Glomerular endothelial cell (primary cell): ENCODE data around the gene KNDC1. TPM values are rescaled to one million over a fixed set of nuclear protein-coding genes. Genes with fewer than 3 reads are reported as not detected.
"Not testable (repeated sequence)": the region's sequence is repeated elsewhere in the genome, so short reads cannot be mapped to it uniquely, and the experiment has no call there.

ENCODE experiments used
- DNase-seq: peaks from one replicate; pipeline ENCODE4 v3.0.0-alpha.2; 2011; ENCODE audit warnings: low read depth, low spot score; ENCODE audit errors: extremely low read depth
- total RNA-seq: library from RNA; depleted of rRNA; stranded (reverse); fragments of >200 nt; gene quantifications from 2 replicates; pipeline ENCODE4 v1.2.3, GENCODE V29; 2015

KNDC1 gene
- total RNA-seq, 1 donor from 2014 or later = not detected

GRCh38 chr10:133257489-133258065 is 97.6 kb downstream of the KNDC1 start:
- no peak for DNase-seq

- DNase-seq = no peak
These were observed 98.2 kb downstream of the KNDC1 start for GRCh38 chr10:133258066-133258817.

GRCh38 chr10:133258818-133259601 is 99.0 kb downstream of the KNDC1 start:
- DNase-seq = peak; percentile 71

GRCh38 chr10:133259602-133259989 is 99.6 kb downstream of the KNDC1 start:
- no peak for DNase-seq

- DNase-seq = no peak
These were observed 101.1 kb downstream of the KNDC1 start for GRCh38 chr10:133260895-133261725.

- DNase-seq = no peak
These were observed 101.8 kb downstream of the KNDC1 start for GRCh38 chr10:133261726-133262325.

GRCh38 chr10:133262696-133263095 is 102.7 kb downstream of the KNDC1 start:
- DNase-seq = no peak

GRCh38 chr10:133263674-133264073 is 103.7 kb downstream of the KNDC1 start:
- no peak for DNase-seq

- DNase-seq = no peak
These were observed 104.4 kb downstream of the KNDC1 start for GRCh38 chr10:133264461-133264860.

GRCh38 chr10:133265052-133265451 is 105.0 kb downstream of the KNDC1 start:
- DNase-seq = not testable (repeated sequence)

GRCh38 chr10:133266056-133266795 is 106.2 kb downstream of the KNDC1 start:
- no peak for DNase-seq

- DNase-seq = no peak
These were observed 107.3 kb downstream of the KNDC1 start for GRCh38 chr10:133267293-133267692.

- no peak for DNase-seq
These were observed 107.8 kb downstream of the KNDC1 start for GRCh38 chr10:133267829-133268228.

GRCh38 chr10:133268532-133268931 is 108.5 kb downstream of the KNDC1 start:
- no peak for DNase-seq

- no peak for DNase-seq
These were observed 109.3 kb downstream of the KNDC1 start for GRCh38 chr10:133269367-133269766.

GRCh38 chr10:133270204-133270603 is 110.2 kb downstream of the KNDC1 start:
- no peak for DNase-seq

- DNase-seq = no peak
These were observed 110.8 kb downstream of the KNDC1 start for GRCh38 chr10:133270773-133271297.

GRCh38 chr10:133271521-133272300 is 111.7 kb downstream of the KNDC1 start:
- DNase-seq = no peak
